ENCODE results near the gene CWF19L1. TPM values are rescaled to one million over a fixed set of nuclear protein-coding genes. Genes with fewer than 3 reads are reported as not detected.

CWF19L1 gene
- total RNA-seq, 1 experiment from 2014 or later = 17.9 TPM

DNA sequence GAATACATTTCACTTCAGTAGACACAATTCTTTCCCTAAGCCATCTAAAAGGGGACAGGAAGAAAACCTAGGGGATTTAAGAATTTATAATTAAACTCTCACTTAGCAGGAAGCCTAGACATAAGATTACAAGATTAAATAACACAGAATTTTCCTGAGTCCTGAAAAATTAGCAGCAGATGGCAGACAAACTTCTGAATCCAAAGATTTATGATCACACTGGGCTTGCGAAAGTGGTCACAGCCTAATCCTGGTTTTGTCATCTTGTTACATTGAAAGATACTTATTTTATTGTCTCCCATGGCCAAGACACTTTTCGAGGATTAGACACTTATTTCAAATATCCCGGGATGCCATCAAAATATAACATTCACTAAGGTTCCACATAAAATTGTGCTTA, 84.5 kb downstream of the CWF19L1 start:
- no peaks in the 10 kb centered on the region for H3K9me2 ChIP-seq (ENCODE audit: insufficient read depth)
- no peaks in the 10 kb centered on the region for H3K27me3 ChIP-seq (ENCODE audit: insufficient read depth, low read depth)
- peak overlapping the region; percentile 66 for H3K27ac ChIP-seq
- BruUV-seq (replicated peaks) = no TSS peak
- no peak for TF ChIP-seq EZH2 (IDR thresholded peaks at IDR 0.05; ENCODE audit: low read depth)
- TF ChIP-seq, protein P1, sequence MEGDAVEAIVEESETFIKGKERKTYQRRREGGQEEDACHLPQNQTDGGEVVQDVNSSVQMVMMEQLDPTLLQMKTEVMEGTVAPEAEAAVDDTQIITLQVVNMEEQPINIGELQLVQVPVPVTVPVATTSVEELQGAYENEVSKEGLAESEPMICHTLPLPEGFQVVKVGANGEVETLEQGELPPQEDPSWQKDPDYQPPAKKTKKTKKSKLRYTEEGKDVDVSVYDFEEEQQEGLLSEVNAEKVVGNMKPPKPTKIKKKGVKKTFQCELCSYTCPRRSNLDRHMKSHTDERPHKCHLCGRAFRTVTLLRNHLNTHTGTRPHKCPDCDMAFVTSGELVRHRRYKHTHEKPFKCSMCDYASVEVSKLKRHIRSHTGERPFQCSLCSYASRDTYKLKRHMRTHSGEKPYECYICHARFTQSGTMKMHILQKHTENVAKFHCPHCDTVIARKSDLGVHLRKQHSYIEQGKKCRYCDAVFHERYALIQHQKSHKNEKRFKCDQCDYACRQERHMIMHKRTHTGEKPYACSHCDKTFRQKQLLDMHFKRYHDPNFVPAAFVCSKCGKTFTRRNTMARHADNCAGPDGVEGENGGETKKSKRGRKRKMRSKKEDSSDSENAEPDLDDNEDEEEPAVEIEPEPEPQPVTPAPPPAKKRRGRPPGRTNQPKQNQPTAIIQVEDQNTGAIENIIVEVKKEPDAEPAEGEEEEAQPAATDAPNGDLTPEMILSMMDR (conservative IDR thresholded peaks at IDR 0.05) = no peak
- ChIA-PET CTCF (no interaction called here), POLR2A (ENCODE audit: unreplicated experiment) (no interaction called here)
- H3K36me3 ChIP-seq (ENCODE audit: low read depth) = peaks cover 5% of the 10 kb centered on the region; the same call in 1 of the 2 replicates
- H3K4me1 ChIP-seq (replicated peaks; ENCODE audit: insufficient read depth) = peaks cover 34% of the 10 kb centered on the region
- intact Hi-C loops (cut with micrococcal nuclease; ENCODE audit: unreplicated experiment) = no loop called here
- DNase-seq = no peak
- peaks cover 40% of the 10 kb centered on the region for H3K79me2 ChIP-seq (ENCODE audit: low read depth)
- H2AFZ ChIP-seq = no peak overlapping the region
- H4K20me1 ChIP-seq (ENCODE audit: insufficient read depth) = no peaks in the 10 kb centered on the region
- H3F3A ChIP-seq (ENCODE audit: insufficient read depth, low read depth) = peaks cover 11% of the 10 kb centered on the region
- H3K9me3 ChIP-seq (ENCODE audit: insufficient read depth, low read depth) = no peaks in the 10 kb centered on the region
- peak overlapping the region; percentile 93 for H3K4me2 ChIP-seq
- no peak overlapping the region for H3K4me3 ChIP-seq

Other genes starting within 250 kb of the CWF19L1 start
- not detected in 2 replicates for gene CPN1, start 185.8 kb downstream of the CWF19L1 start, total RNA-seq (2021)
- gene ERLIN1, start 81.6 kb downstream of the CWF19L1 start, total RNA-seq (2021) = 18.6 and 24.9 TPM in 2 replicates
- 6.2 and 7.8 TPM in 2 replicates for gene CHUK, start 38.0 kb downstream of the CWF19L1 start, total RNA-seq (2021)
- gene BLOC1S2, start 19.0 kb upstream of the CWF19L1 start, total RNA-seq (2021) = 9.9 and 17.9 TPM in 2 replicates
- gene PKD2L1, start 62.6 kb upstream of the CWF19L1 start, total RNA-seq (2021) = not detected in 2 replicates
- 220 and 518 TPM in 2 replicates for gene SCD, start 79.6 kb upstream of the CWF19L1 start, total RNA-seq (2021)
- not detected in 2 replicates for gene WNT8B, start 195.4 kb upstream of the CWF19L1 start, total RNA-seq (2021)